HepG2 (cell line): ENCODE results near the gene ARMC10. TPM values are rescaled to one million over a fixed set of nuclear protein-coding genes. Genes with fewer than 3 reads are reported as not detected.
"Not testable (repeated sequence)": the region's sequence is repeated elsewhere in the genome, so short reads cannot be mapped to it uniquely, and the experiment has no call there.

Source experiments
- ATAC-seq: fragments of 200-7000 bp; cut with Tn5 transposase; 3 replicates; pipeline ENCODE4 v1.9.1; 2020; ENCODE audit warnings: mild to moderate bottlenecking, moderate library complexity
- BruUV-seq: library from RNA; stranded (reverse); fragments of 400-500 nt; replicated peaks from 2 replicates; lab custom pipeline; 2021; lab: Mats Ljungman, UMichigan
- CTCF ChIA-PET: fragments of 300-600 bp; formaldehyde crosslinking; extraction: SDS; loops from one replicate; lab custom pipeline; 2021; ENCODE audit warnings: low total read pairs, inconsistent platforms, low intra/inter-chr PET ratio; lab: Yijun Ruan, JAX
- POLR2A ChIA-PET: fragments of 350-600 bp; sonication (Branson Sonifier 250); formaldehyde crosslinking; loops from one replicate; lab custom pipeline; 2020; ENCODE audit warnings: antibody characterized with exemption, inconsistent platforms; lab: Yijun Ruan, JAX
- DNase-seq: peaks from one replicate; pipeline ENCODE4 v3.0.0-alpha.2; 2015; ENCODE audit warnings: low spot score
- FAIRE-seq: peaks from 3 replicates; lab custom pipeline; 2011; peaks lifted over from hg19 to GRCh38; lab: Jason Lieb, UNC
- H2AFZ ChIP-seq: one replicate; pipeline ENCODE4 v1.6.1; 2011; ENCODE audit warnings: low read length, inconsistent platforms
- H3K27ac ChIP-seq: fragments of 300-600 bp; 3 replicates; pipeline ENCODE4 v1.8.0; 2011; ENCODE audit warnings: mixed run types, mild to moderate bottlenecking, mixed read lengths, low read length, inconsistent platforms; ENCODE audit not compliant: insufficient read depth; ENCODE audit errors: extremely low read length
- H3K27me3 ChIP-seq, 2 experiments: fragments of 200-600 bp in 1 of 2; 2 replicates in 1 of 2; 3 replicates in 1 of 2; pipeline versions ENCODE4 v1.6.0 to v1.8.0; 2011; ENCODE audit warnings: low read length in 2 of 2, mild to moderate bottlenecking in 2 of 2, moderate library complexity in 2 of 2, inconsistent platforms in 1 of 2; ENCODE audit not compliant: insufficient read depth in 2 of 2, control insufficient read depth in 1 of 2
- H3K36me3 ChIP-seq, 2 experiments: fragments of 200-600 bp in 1 of 2; replicated peaks in 1 of 2; 2 replicates in 1 of 2; 3 replicates in 1 of 2; pipeline versions ENCODE4 v1.5.1 to v1.8.0; 2011; ENCODE audit warnings: low read length in 2 of 2, inconsistent platforms in 1 of 2; ENCODE audit not compliant: insufficient read depth in 2 of 2, control insufficient read depth in 1 of 2
- H3K4me1 ChIP-seq: 2 replicates; pipeline ENCODE4 v1.5.1; 2012; ENCODE audit warnings: low read length, inconsistent platforms; ENCODE audit not compliant: insufficient read depth
- H3K4me2 ChIP-seq: 2 replicates; pipeline ENCODE4 v1.6.0; 2011; ENCODE audit warnings: low read depth, low read length, inconsistent platforms
- H3K4me3 ChIP-seq, 3 experiments: fragments of 200-600 bp in 1 of 3; sonication (generic), shearing (Covaris generic) in 1 of 3; replicated peaks in 1 of 3; 2 replicates each; pipeline ENCODE4 v1.5.1; 2011 to 2016; ENCODE audit warnings: low read length in 3 of 3, inconsistent platforms in 2 of 3, low read depth in 2 of 3, mild to moderate bottlenecking in 2 of 3, control low read depth in 1 of 3, mixed read lengths in 1 of 3; ENCODE audit not compliant: insufficient read depth in 1 of 3
- H3K79me2 ChIP-seq: one replicate; pipeline ENCODE4 v1.6.1; 2011; ENCODE audit warnings: low read length, inconsistent platforms; ENCODE audit not compliant: insufficient read depth
- H3K9ac ChIP-seq: 2 replicates; pipeline ENCODE4 v1.6.0; 2011; ENCODE audit warnings: mild to moderate bottlenecking, low read depth, low read length, inconsistent platforms; ENCODE audit not compliant: insufficient read depth
- H3K9me3 ChIP-seq: 2 replicates; pipeline ENCODE4 v1.5.1; 2012; ENCODE audit warnings: mild to moderate bottlenecking, low read length
- H4K20me1 ChIP-seq: 2 replicates; pipeline ENCODE4 v1.6.0; 2011; ENCODE audit warnings: inconsistent platforms, mild to moderate bottlenecking, low read length, moderate library complexity; ENCODE audit not compliant: insufficient read depth
- BRF2 ChIP-seq: sonication (generic); formaldehyde crosslinking; IDR thresholded peaks from 2 replicates; pipeline ENCODE4 v1.8.1; 2022; ENCODE audit warnings: mild to moderate bottlenecking, missing genetic modification reagents
- CREBL2 ChIP-seq: sonication (generic); formaldehyde crosslinking; IDR thresholded peaks from 2 replicates; pipeline ENCODE4 v1.8.1; 2023; ENCODE audit warnings: missing genetic modification reagents, mild to moderate bottlenecking, borderline replicate concordance
- MAFF ChIP-seq: IDR thresholded peaks from 2 replicates; pipeline ENCODE4 v1.6.1; 2011; ENCODE audit warnings: low read depth, low read length, improper control_type of control experiment
- MAFK ChIP-seq, 2 experiments: IDR thresholded peaks in 1 of 2; conservative IDR thresholded peaks in 1 of 2; 2 replicates each; pipeline ENCODE4 v1.6.1; 2011; ENCODE audit warnings: improper control_type of control experiment in 2 of 2, low read length in 2 of 2
- RERE ChIP-seq: IDR thresholded peaks from 2 replicates; pipeline ENCODE4 v1.6.1; 2016; ENCODE audit warnings: low read depth, missing genetic modification reagents, missing compliant biosample characterization
- SOX13 ChIP-seq, 3 experiments: fragments of 450-650 bp in 1 of 3; sonication (generic) in 1 of 3; formaldehyde crosslinking in 1 of 3; IDR thresholded peaks in 2 of 3; conservative IDR thresholded peaks in 1 of 3; 2 replicates each; pipeline versions ENCODE4 v1.5.0 to v1.6.1; 2016 to 2020; ENCODE audit warnings: antibody characterized with exemption in 1 of 3, mild to moderate bottlenecking in 1 of 3, missing compliant biosample characterization in 1 of 3, missing genetic modification reagents in 1 of 3, moderate library complexity in 1 of 3
- ZNF781 ChIP-seq: sonication (generic); formaldehyde crosslinking; IDR thresholded peaks from 2 replicates; pipeline ENCODE4 v1.5.1; 2020; ENCODE audit warnings: borderline replicate concordance, mild to moderate bottlenecking, missing genetic modification reagents; ENCODE audit errors: not compliant biosample characterization
- WGBS: methylation state at CpG from one replicate; pipeline ENCODE4 v1.1.6; 2017; ENCODE audit warnings: low lambda C conversion rate; 5-methylcytosine and 5-hydroxymethylcytosine counted together
- in situ Hi-C: cut with HindIII; loops from 2 replicates; pipeline ENCODE4 v1.10.0; 2017; ENCODE audit warnings: low pct_unique_long_range_greater_than_20kb; ENCODE audit not compliant: extremely low pct_ligation_motif_present
- intact Hi-C: fragments of 100-400 bp; cut with micrococcal nuclease; formaldehyde crosslinking; loops from one replicate; pipeline ENCODE4 v1.10.0; 2022; ENCODE audit not compliant: unreplicated experiment
- polyA plus RNA-seq, 8 experiments: library from polyadenylated mRNA; depleted of rRNA in 3 of 8; stranded (reverse) in 7 of 8; unstranded in 1 of 8; fragments of >200 nt; fragmentation: Illumina TruSeq in 4 of 8; extraction: Trizol in 4 of 8; gene quantifications; 2 replicates each; pipeline versions ENCODE4 v1.2.1 to v1.2.3, GENCODE V29; 2011 to 2016; ENCODE audit warnings: low read depth in 4 of 8, missing spikeins in 1 of 8, mixed read lengths in 1 of 8; ENCODE audit not compliant: insufficient read depth in 1 of 8
- total RNA-seq, 5 experiments: library from RNA; depleted of rRNA; stranded (reverse); fragments of >200 nt; fragmentation: Illumina TruSeq; extraction: Trizol; gene quantifications; 2 replicates each; pipeline ENCODE4 v1.2.3, GENCODE V29; 2016; ENCODE audit warnings: low read depth in 1 of 5

ARMC10 gene
- total and polyA plus RNA-seq, 2 of the 13 experiments (the other 11 are each of a cell fraction or from before 2014, with no cell fraction given): 11.3 to 23.7 TPM

GRCh38 chr7:103077318-103077717 is 2.4 kb downstream of the ARMC10 start:
- peaks cover 21% of the 10 kb centered on the region for H3K79me2 ChIP-seq
- FAIRE-seq: no peak
- H3K9ac ChIP-seq: no peak overlapping the region
- no peak overlapping the region for H3K4me3 ChIP-seq
- H3K4me2 ChIP-seq: no peak overlapping the region
- ATAC-seq: no peak
- no peak for DNase-seq
- no peaks in the 10 kb centered on the region for H4K20me1 ChIP-seq
- H2AFZ ChIP-seq: no peak overlapping the region
- WGBS: 97% methylated on average over 3 of the region's 3 CpGs
- no peak for TF ChIP-seq SOX13 (IDR thresholded peaks at IDR 0.05)
- TF ChIP-seq SOX13 (CRISPR knock-in tag; conservative IDR thresholded peaks at IDR 0.05 in 1 of 2, IDR thresholded peaks at IDR 0.05 in 1 of 2): no peak
- TF ChIP-seq CREBL2 (CRISPR knock-in tag): no peak
- peak; percentile 55 to 67; a peak in 2 of 4 replicates for TF ChIP-seq MAFK (conservative IDR thresholded peaks at IDR 0.05 in 1 of 2, IDR thresholded peaks at IDR 0.05 in 1 of 2; ENCODE audit: low read length in 2 of 2)
- no peak for TF ChIP-seq RERE (CRISPR knock-in tag)
- TF ChIP-seq MAFF: 0 out of 2 replicates have a peak, but pooled peaks have one; percentile 61
- no peak for TF ChIP-seq ZNF781 (CRISPR knock-in tag)
- TF ChIP-seq BRF2 (CRISPR knock-in tag): no peak
- TF ChIP-seq, all 625 proteins: peak for 2
- no peaks in the 10 kb centered on the region; a peak in 1 of 5 replicates for H3K36me3 ChIP-seq
- intact Hi-C loops: no loop called here
- no peaks in the 10 kb centered on the region for H3K9me3 ChIP-seq
- peaks cover 22% of the 10 kb centered on the region for H3K4me1 ChIP-seq
- ChIA-PET CTCF (no interaction called here), POLR2A (interaction anchor here (0.6 kb wide), 1 partner anchor 28 kb away, joined by 3 read pairs; no protein-coding TSS in a partner anchor)
- no peak overlapping the region for H3K27ac ChIP-seq
- in situ Hi-C loops: no loop called here
- H3K27me3 ChIP-seq: no peaks in the 10 kb centered on the region; a peak in 1 of 5 replicates
- no TSS peak for BruUV-seq

GRCh38 chr7:103078226-103078625 is 3.3 kb downstream of the ARMC10 start:
- in situ Hi-C loops, H3K4me2 ChIP-seq, H3K9me3 ChIP-seq, H3K27ac ChIP-seq, FAIRE-seq, H4K20me1 ChIP-seq, H3K36me3 ChIP-seq, POLR2A ChIA-PET, CTCF ChIA-PET, intact Hi-C loops, H3K27me3 ChIP-seq, H3K9ac ChIP-seq, BruUV-seq, ATAC-seq, H3K4me3 ChIP-seq, DNase-seq, H2AFZ ChIP-seq: not testable (repeated sequence)
- peaks cover 21% of the 10 kb centered on the region for H3K79me2 ChIP-seq
- 97% methylated on average over 6 of the region's 6 CpGs for WGBS
- peaks cover 22% of the 10 kb centered on the region for H3K4me1 ChIP-seq
